SK-N-SH (cell line): ENCODE measurements around the gene DNAH11. TPM values are rescaled to one million over a fixed set of nuclear protein-coding genes. Genes with fewer than 3 reads are reported as not detected.

ENCODE experiments used
- CTCF ChIA-PET: fragments of 300-600, 350-600 bp; formaldehyde crosslinking; extraction: SDS; loops from one replicate; lab custom pipeline; 2021; lab: Yijun Ruan, JAX
- POLR2A ChIA-PET: fragments of 350-600 bp; sonication (Branson Sonifier 250); formaldehyde crosslinking; extraction: SDS; loops from one replicate; lab custom pipeline; 2020; ENCODE audit warnings: antibody characterized with exemption, inconsistent platforms; lab: Yijun Ruan, JAX
- DNase-seq: peaks from one replicate; pipeline ENCODE4 v3.0.0; 2012
- H2AFZ ChIP-seq: fragments of 200-600 bp; sonication (generic); 2 replicates; pipeline ENCODE4 v1.8.1; 2016; ENCODE audit warnings: antibody characterized with exemption, mild to moderate bottlenecking, low read depth
- H3F3A ChIP-seq: fragments of 200-600 bp; sonication (generic); replicated peaks from 2 replicates; pipeline ENCODE3; 2016; ENCODE audit warnings: antibody characterized with exemption, mild to moderate bottlenecking; ENCODE audit not compliant: insufficient read depth
- H3K27ac ChIP-seq, 2 experiments: fragments of 200-500 bp in 1 of 2; fragments of 200-600 bp in 1 of 2; sonication (Bioruptor generic) in 1 of 2; sonication (generic), shearing (Covaris generic) in 1 of 2; 2 replicates each; pipeline versions ENCODE4 v1.5.1 to v1.6.1; 2014 to 2016; ENCODE audit warnings: low read depth in 2 of 2, inconsistent platforms in 1 of 2, low read length in 1 of 2, mild to moderate bottlenecking in 1 of 2, mixed read lengths in 1 of 2
- H3K27me3 ChIP-seq: fragments of 200-600 bp; sonication (generic), shearing (Covaris generic); 2 replicates; pipeline ENCODE4 v1.6.1; 2016; ENCODE audit warnings: mixed run types; ENCODE audit not compliant: insufficient read depth
- H3K36me3 ChIP-seq, 2 experiments: fragments of 200-500 bp in 1 of 2; fragments of 200-600 bp in 1 of 2; sonication (Bioruptor generic) in 1 of 2; sonication (generic) in 1 of 2; replicated peaks in 1 of 2; 2 replicates each; pipeline versions ENCODE3 to v1.5.1; 2014 to 2016; ENCODE audit warnings: low read length in 1 of 2, mild to moderate bottlenecking in 1 of 2; ENCODE audit not compliant: insufficient read depth in 2 of 2, control insufficient read depth in 1 of 2
- H3K4me1 ChIP-seq, 2 experiments: fragments of 200-500 bp in 1 of 2; fragments of 200-600 bp in 1 of 2; sonication (Bioruptor generic) in 1 of 2; sonication (generic), shearing (Covaris generic) in 1 of 2; 2 replicates each; pipeline versions ENCODE4 v1.5.1 to v1.6.1; 2014 to 2016; ENCODE audit warnings: low read depth in 1 of 2, low read length in 1 of 2, mixed run types in 1 of 2; ENCODE audit not compliant: insufficient read depth in 2 of 2, control insufficient read depth in 1 of 2
- H3K4me2 ChIP-seq: fragments of 200-600 bp; sonication (generic), shearing (Covaris generic); 2 replicates; pipeline ENCODE4 v1.6.1; 2017; ENCODE audit warnings: mixed run types
- H3K4me3 ChIP-seq, 2 experiments: fragments of 200-500 bp in 1 of 2; fragments of 200-600 bp in 1 of 2; sonication (Bioruptor generic) in 1 of 2; sonication (generic), shearing (Covaris generic) in 1 of 2; 2 replicates each; pipeline versions ENCODE4 v1.5.1 to v1.8.1; 2014 to 2016; ENCODE audit warnings: low read depth in 2 of 2, inconsistent platforms in 1 of 2, low read length in 1 of 2, mild to moderate bottlenecking in 1 of 2, mixed read lengths in 1 of 2, moderate library complexity in 1 of 2
- H3K79me2 ChIP-seq: fragments of 200-600 bp; sonication (generic); 2 replicates; pipeline ENCODE4 v1.8.1; 2017; ENCODE audit warnings: mild to moderate bottlenecking; ENCODE audit not compliant: insufficient read depth
- H3K9ac ChIP-seq: fragments of 200-600 bp; sonication (generic); 2 replicates; pipeline ENCODE4 v1.6.1; 2017; ENCODE audit warnings: mixed run types
- H3K9me2 ChIP-seq: fragments of 200-600 bp; sonication (generic); 2 replicates; pipeline ENCODE4 v1.6.1; 2017; ENCODE audit warnings: mixed run types
- H3K9me3 ChIP-seq: fragments of 200-600 bp; sonication (generic); 2 replicates; pipeline ENCODE4 v1.6.1; 2017; ENCODE audit warnings: mixed run types, mild to moderate bottlenecking, moderate library complexity
- H4K20me1 ChIP-seq: fragments of 200-600 bp; sonication (generic); 2 replicates; pipeline ENCODE4 v1.6.1; 2017; ENCODE audit warnings: mild to moderate bottlenecking, mixed run types; ENCODE audit not compliant: insufficient read depth
- CHD2 ChIP-seq: fragments of 150-350 bp; IDR thresholded peaks from 2 replicates; pipeline ENCODE4 v1.6.1; 2018; ENCODE audit warnings: low read length; ENCODE audit not compliant: partially characterized antibody
- EP300 ChIP-seq, 2 experiments: IDR thresholded peaks; 2 replicates each; pipeline versions ENCODE4 v1.4.0 to v1.6.1; 2012; ENCODE audit warnings: borderline replicate concordance in 1 of 2, low read depth in 1 of 2, low read length in 1 of 2
- FOSL2 ChIP-seq: IDR thresholded peaks from 2 replicates; pipeline ENCODE4 v1.4.0; 2012; ENCODE audit warnings: low read depth, mild to moderate bottlenecking, moderate library complexity, borderline replicate concordance
- FOXJ3 ChIP-seq: sonication (generic); formaldehyde crosslinking; IDR thresholded peaks from 2 replicates; pipeline ENCODE4 v1.5.1; 2020; ENCODE audit warnings: mild to moderate bottlenecking, missing genetic modification reagents
- FOXM1 ChIP-seq: IDR thresholded peaks from 2 replicates; pipeline ENCODE4 v1.4.0; 2012; ENCODE audit warnings: low read depth, mild to moderate bottlenecking
- IRF3 ChIP-seq: fragments of 150-350 bp; IDR thresholded peaks from 2 replicates; pipeline ENCODE4 v1.6.1; 2016; ENCODE audit warnings: mild to moderate bottlenecking, low read depth, low read length
- MAX ChIP-seq: IDR thresholded peaks from 2 replicates; pipeline ENCODE4 v1.4.0; 2012; ENCODE audit warnings: low read depth
- MEF2A ChIP-seq: IDR thresholded peaks from 2 replicates; pipeline ENCODE4 v1.4.0; 2012; ENCODE audit warnings: low read depth, borderline replicate concordance
- MXI1 ChIP-seq: IDR thresholded peaks from 2 replicates; pipeline ENCODE4 v1.6.1; 2012; ENCODE audit warnings: mild to moderate bottlenecking, low read depth, low read length, improper control_type of control experiment
- NFIC ChIP-seq: IDR thresholded peaks from 2 replicates; pipeline ENCODE4 v1.4.0; 2012; ENCODE audit warnings: borderline replicate concordance
- PBX3 ChIP-seq: IDR thresholded peaks from 2 replicates; pipeline ENCODE4; 2012
- POLR2AphosphoS5 ChIP-seq: IDR thresholded peaks from 2 replicates; pipeline ENCODE4 v1.6.1; 2012; ENCODE audit warnings: low read depth, low read length
- RAD21 ChIP-seq: IDR thresholded peaks from 2 replicates; pipeline ENCODE4 v1.6.1; 2012; ENCODE audit warnings: mild to moderate bottlenecking, low read length
- REST ChIP-seq: IDR thresholded peaks from 2 replicates; pipeline ENCODE4 v1.6.1; 2012; ENCODE audit warnings: mild to moderate bottlenecking, low read depth, low read length, moderate library complexity
- RFX5 ChIP-seq: IDR thresholded peaks from 2 replicates; pipeline ENCODE4 v1.6.1; 2012; ENCODE audit warnings: mild to moderate bottlenecking, improper control_type of control experiment, low read length
- RXRA ChIP-seq: IDR thresholded peaks from 2 replicates; pipeline ENCODE4 v1.4.0; 2012; ENCODE audit warnings: low read depth, mild to moderate bottlenecking, borderline replicate concordance
- TCF12 ChIP-seq: IDR thresholded peaks from 2 replicates; pipeline ENCODE4 v1.4.0; 2012
- YY1 ChIP-seq: IDR thresholded peaks from 2 replicates; pipeline ENCODE4 v1.4.0; 2012; ENCODE audit warnings: low read depth, mild to moderate bottlenecking
- WGBS: methylation state at CpG from one replicate; pipeline ENCODE4 v1.1.6; 2017; ENCODE audit warnings: low lambda C conversion rate; 5-methylcytosine and 5-hydroxymethylcytosine counted together
- polyA plus RNA-seq, 3 experiments: library from polyadenylated mRNA; depleted of rRNA; stranded (reverse); fragments of >200 nt; gene quantifications; 2 replicates each; pipeline ENCODE4 v1.2.3, GENCODE V29; 2012

Gene DNAH11
- polyA plus RNA-seq, 1 of the 3 experiments (the other 2 are of a cell fraction), result 0.77 TPM

GRCh38 chr7:21562385-21562784, 19.5 kb downstream of the DNAH11 start:
- Histone ChIP-seq H3K9me3 (no peaks in the 10 kb centered on the region), H3K27me3 (peaks cover 13% of the 10 kb centered on the region; the same call in 1 of the 2 replicates), H3K36me3 (no peaks in the 10 kb centered on the region), H3K4me2 (no peak overlapping the region), H3K9me2 (no peaks in the 10 kb centered on the region), H3F3A (no peaks in the 10 kb centered on the region), H3K9ac (no peak overlapping the region), H3K4me1 (no peaks in the 10 kb centered on the region), H3K79me2 (no peaks in the 10 kb centered on the region), H4K20me1 (no peaks in the 10 kb centered on the region), H3K27ac (no peak overlapping the region), H3K4me3 (no peak overlapping the region)
- no peak for DNase-seq
- ChIA-PET CTCF (no interaction called here), POLR2A (no interaction called here)
- WGBS, result 0% methylated on average over 1 of the region's 1 CpG
- TF ChIP-seq MXI1 (no peak), FOSL2 (no peak), YY1 (no peak), MAX (no peak), RFX5 (no peak), FOXM1 (no peak), TCF12 (no peak), FOXJ3 (no peak), RAD21 (no peak)
- TF ChIP-seq, all 33 proteins: peak for 0
- H2AFZ ChIP-seq, result no peak overlapping the region

DNA sequence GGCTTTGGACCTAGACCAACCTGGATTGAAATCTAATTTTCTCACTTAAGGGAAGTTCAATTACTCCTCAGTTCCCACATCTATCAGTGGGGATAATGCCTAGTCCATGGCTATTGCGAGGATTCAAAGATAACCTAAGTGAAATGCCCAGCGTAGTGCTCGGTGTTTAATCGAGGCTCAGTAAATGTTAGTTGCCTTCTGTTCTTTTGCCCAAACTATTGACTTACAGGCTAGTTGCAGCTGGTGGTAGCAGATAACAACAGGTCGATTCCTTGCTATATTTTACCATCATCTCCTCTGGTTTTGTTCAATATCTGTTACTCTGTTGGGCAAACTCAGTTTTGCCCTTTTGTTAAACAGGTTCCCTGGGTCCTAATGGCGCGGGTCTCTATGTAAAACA, 22.8 kb downstream of the DNAH11 start:
- H3K36me3 ChIP-seq, result no peaks in the 10 kb centered on the region
- no peaks in the 10 kb centered on the region for H3K9me2 ChIP-seq
- H3K4me2 ChIP-seq, result no peak overlapping the region
- H3K9me3 ChIP-seq, result no peaks in the 10 kb centered on the region
- POLR2A ChIA-PET, result no interaction called here
- no peak overlapping the region for H2AFZ ChIP-seq
- H4K20me1 ChIP-seq, result no peaks in the 10 kb centered on the region
- CTCF ChIA-PET, result no interaction called here
- H3K79me2 ChIP-seq, result no peaks in the 10 kb centered on the region
- 18% methylated on average over 7 of the region's 7 CpGs for WGBS
- DNase-seq, result no peak
- peaks cover 19% of the 10 kb centered on the region; the same call in 1 of the 2 replicates for H3K27me3 ChIP-seq
- no peaks in the 10 kb centered on the region for H3F3A ChIP-seq
- no peak overlapping the region for H3K27ac ChIP-seq
- TF ChIP-seq PBX3 (no peak), CHD2 (no peak), IRF3 (no peak), RFX5 (no peak), EP300 (IDR thresholded peaks at IDR 0.05; ENCODE audit: borderline replicate concordance in 1 of 2, low read depth in 1 of 2, low read length in 1 of 2) (no peak), RXRA (no peak), MXI1 (no peak), NFIC (no peak), RAD21 (no peak), POLR2AphosphoS5 (no peak), MEF2A (no peak), REST (no peak)
- no peak overlapping the region for H3K4me3 ChIP-seq
- H3K4me1 ChIP-seq, result no peaks in the 10 kb centered on the region
- H3K9ac ChIP-seq, result no peak overlapping the region
